K562 (cell line): ENCODE measurements around the gene SLC24A4. TPM values are rescaled to one million over a fixed set of nuclear protein-coding genes. Genes with fewer than 3 reads are reported as not detected.

Source experiments
- NR2C1 ChIP-seq, 2 experiments: fragments of 450-650 bp; IDR thresholded peaks; 2 replicates each; pipeline ENCODE4 v1.6.1; 2017; ENCODE audit warnings: mild to moderate bottlenecking in 2 of 2, antibody characterized with exemption in 1 of 2, inconsistent platforms in 1 of 2, missing compliant biosample characterization in 1 of 2, missing genetic modification characterization in 1 of 2
- PPARD ChIP-seq: fragments of 250-450 bp; sonication (Bioruptor Pico); IDR thresholded peaks from 2 replicates; pipeline ENCODE4 v1.8.0; 2022; ENCODE audit warnings: inconsistent platforms, mild to moderate bottlenecking, moderate library complexity
- RAD51 ChIP-seq: fragments of 450-650 bp; IDR thresholded peaks from 2 replicates; pipeline ENCODE4 v1.7.1; 2016; ENCODE audit warnings: low read depth, mild to moderate bottlenecking, borderline replicate concordance
- RBM22 ChIP-seq: fragments of 200-400 bp; formaldehyde crosslinking; IDR thresholded peaks from 2 replicates; pipeline ENCODE4 v1.6.1; 2018; ENCODE audit warnings: low read length, low read depth; ENCODE audit not compliant: poor library complexity, severe bottlenecking
- ZC3H8 ChIP-seq: fragments of 450-650 bp; IDR thresholded peaks from 2 replicates; pipeline ENCODE4 v1.6.1; 2017
- ZNF174 ChIP-seq: fragments of 250-450 bp; sonication (Bioruptor Pico); IDR thresholded peaks from 2 replicates; pipeline ENCODE4 v1.4.0; 2020; ENCODE audit warnings: mild to moderate bottlenecking
- polyA plus RNA-seq, 8 experiments: library from polyadenylated mRNA; depleted of rRNA in 4 of 8; stranded (reverse) in 5 of 8; unstranded in 3 of 8; fragments of >200 nt; fragmentation: Nextera tagmentation in 2 of 8; fragmentation: Illumina TruSeq in 1 of 8; extraction: Ambion mirVana in 2 of 8; extraction: Trizol in 1 of 8; gene quantifications; 2 replicates each; pipeline versions ENCODE4 v1.2.1 to v1.2.3, GENCODE V29; 2011 to 2014; ENCODE audit warnings: inconsistent platforms in 1 of 8, missing spikeins in 1 of 8
- total RNA-seq, 7 experiments: library from RNA; depleted of rRNA in 6 of 7; stranded (reverse); fragments of >200 nt in 6 of 7; fragmentation: Illumina TruSeq in 2 of 7; extraction: Trizol in 2 of 7; gene quantifications; 2 replicates each; pipeline versions ENCODE4 v1.2.1 to v1.2.3, GENCODE V29; 2011 to 2021; ENCODE audit warnings: low replicate concordance in 1 of 7
- TF ChIP-seq, protein P1 (sequence below): sonication (generic); formaldehyde crosslinking; IDR thresholded peaks from 2 replicates; pipeline ENCODE4 v1.8.1; 2023; ENCODE audit warnings: missing genetic modification reagents, mild to moderate bottlenecking, borderline replicate concordance
- TF ChIP-seq, protein P2 (sequence below): fragments of 450-650 bp; IDR thresholded peaks from 2 replicates; pipeline ENCODE4 v1.6.1; 2016; ENCODE audit warnings: low read depth, mild to moderate bottlenecking, moderate library complexity
- TF ChIP-seq, protein P3 (sequence below): fragments of 250-450 bp; sonication (Bioruptor Pico); IDR thresholded peaks from 2 replicates; pipeline ENCODE4 v1.8.0; 2021; ENCODE audit warnings: moderate library complexity, mild to moderate bottlenecking, inconsistent platforms

Gene SLC24A4
- total and polyA plus RNA-seq, 9 of the 15 experiments (the other 6 are each of a cell fraction or from before 2014, with no cell fraction given): not detected

DNA sequence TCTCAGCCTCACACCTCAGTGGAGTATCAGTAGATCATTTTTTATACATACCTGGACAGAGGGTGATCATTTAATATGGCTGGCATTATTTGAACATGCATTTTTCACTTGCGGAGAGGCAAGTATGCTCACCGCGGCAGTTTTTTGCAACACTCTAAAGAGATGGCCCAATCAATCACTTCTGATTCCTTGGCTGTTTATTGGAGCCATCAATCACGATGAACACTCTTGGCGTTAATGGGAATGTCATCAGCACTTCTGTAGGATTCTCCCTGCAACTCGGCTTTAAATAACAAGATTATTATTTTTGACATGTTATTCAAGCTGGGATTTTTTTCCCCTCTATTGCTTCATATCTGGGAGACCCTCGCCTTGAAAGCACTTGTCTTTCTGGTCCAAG, 46.9 kb upstream of the SLC24A4 start (continued):
- TF ChIP-seq, protein P1, sequence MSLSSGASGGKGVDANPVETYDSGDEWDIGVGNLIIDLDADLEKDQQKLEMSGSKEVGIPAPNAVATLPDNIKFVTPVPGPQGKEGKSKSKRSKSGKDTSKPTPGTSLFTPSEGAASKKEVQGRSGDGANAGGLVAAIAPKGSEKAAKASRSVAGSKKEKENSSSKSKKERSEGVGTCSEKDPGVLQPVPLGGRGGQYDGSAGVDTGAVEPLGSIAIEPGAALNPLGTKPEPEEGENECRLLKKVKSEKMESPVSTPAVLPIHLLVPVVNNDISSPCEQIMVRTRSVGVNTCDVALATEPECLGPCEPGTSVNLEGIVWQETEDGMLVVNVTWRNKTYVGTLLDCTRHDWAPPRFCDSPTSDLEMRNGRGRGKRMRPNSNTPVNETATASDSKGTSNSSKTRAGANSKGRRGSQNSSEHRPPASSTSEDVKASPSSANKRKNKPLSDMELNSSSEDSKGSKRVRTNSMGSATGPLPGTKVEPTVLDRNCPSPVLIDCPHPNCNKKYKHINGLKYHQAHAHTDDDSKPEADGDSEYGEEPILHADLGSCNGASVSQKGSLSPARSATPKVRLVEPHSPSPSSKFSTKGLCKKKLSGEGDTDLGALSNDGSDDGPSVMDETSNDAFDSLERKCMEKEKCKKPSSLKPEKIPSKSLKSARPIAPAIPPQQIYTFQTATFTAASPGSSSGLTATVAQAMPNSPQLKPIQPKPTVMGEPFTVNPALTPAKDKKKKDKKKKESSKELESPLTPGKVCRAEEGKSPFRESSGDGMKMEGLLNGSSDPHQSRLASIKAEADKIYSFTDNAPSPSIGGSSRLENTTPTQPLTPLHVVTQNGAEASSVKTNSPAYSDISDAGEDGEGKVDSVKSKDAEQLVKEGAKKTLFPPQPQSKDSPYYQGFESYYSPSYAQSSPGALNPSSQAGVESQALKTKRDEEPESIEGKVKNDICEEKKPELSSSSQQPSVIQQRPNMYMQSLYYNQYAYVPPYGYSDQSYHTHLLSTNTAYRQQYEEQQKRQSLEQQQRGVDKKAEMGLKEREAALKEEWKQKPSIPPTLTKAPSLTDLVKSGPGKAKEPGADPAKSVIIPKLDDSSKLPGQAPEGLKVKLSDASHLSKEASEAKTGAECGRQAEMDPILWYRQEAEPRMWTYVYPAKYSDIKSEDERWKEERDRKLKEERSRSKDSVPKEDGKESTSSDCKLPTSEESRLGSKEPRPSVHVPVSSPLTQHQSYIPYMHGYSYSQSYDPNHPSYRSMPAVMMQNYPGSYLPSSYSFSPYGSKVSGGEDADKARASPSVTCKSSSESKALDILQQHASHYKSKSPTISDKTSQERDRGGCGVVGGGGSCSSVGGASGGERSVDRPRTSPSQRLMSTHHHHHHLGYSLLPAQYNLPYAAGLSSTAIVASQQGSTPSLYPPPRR: no peak
- TF ChIP-seq ZC3H8: no peak
- TF ChIP-seq PPARD (CRISPR knock-in tag): no peak
- TF ChIP-seq RAD51: no peak
- TF ChIP-seq NR2C1 (IDR thresholded peaks at IDR 0.05): no peak
- TF ChIP-seq NR2C1 (tag; IDR thresholded peaks at IDR 0.05): no peak
- TF ChIP-seq, protein P2, sequence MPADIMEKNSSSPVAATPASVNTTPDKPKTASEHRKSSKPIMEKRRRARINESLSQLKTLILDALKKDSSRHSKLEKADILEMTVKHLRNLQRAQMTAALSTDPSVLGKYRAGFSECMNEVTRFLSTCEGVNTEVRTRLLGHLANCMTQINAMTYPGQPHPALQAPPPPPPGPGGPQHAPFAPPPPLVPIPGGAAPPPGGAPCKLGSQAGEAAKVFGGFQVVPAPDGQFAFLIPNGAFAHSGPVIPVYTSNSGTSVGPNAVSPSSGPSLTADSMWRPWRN: no peak
- no peak for TF ChIP-seq ZNF174 (CRISPR knock-in tag)
- TF ChIP-seq RBM22: no peak
- TF ChIP-seq, protein P3, sequence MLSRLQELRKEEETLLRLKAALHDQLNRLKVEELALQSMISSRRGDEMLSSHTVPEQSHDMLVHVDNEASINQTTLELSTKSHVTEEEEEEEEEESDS (CRISPR knock-in tag): no peak
